Measurements from ENCODE around the gene CCR3. TPM values are rescaled to one million over a fixed set of nuclear protein-coding genes. Genes with fewer than 3 reads are reported as not detected.

Gene CCR3
- total RNA-seq, 1 experiment from 2014 or later: not detected

DNA sequence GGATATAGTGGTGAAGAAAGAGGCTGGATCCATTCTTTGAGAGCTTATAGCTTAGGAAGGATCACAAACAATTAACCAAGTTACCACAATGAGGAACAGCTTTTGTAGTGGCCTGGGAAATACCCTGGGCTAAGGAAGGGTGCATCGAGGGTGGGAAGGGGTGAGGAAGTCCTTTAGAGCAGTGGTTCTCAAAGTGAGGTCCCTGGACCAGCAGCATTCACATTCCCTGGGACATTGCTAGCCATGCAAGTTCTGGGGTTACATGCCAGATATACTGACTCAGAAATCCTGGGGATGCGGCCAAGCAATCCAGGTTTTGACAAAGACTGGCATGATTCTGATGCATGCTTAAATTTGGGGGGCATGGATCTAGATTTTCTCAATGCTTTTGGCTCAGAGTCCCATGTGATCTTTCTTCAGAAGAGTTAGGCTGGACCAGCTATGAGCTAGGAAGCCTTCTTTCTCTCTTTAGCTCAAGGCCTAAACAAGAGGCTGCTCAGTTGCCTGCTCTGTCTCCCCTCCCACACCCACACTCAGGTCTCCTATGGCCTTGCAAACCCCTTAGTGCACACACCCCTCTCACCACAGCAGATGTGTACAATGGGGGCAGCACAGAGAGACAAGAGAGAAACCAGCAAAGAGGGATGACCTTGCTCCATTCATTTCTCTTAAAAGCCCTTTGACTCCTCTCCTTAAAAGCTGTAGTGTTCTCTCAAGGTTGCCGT is 32.4 kb upstream of the CCR3 start:
- no peak overlapping the region for H3K4me3 ChIP-seq
- no peaks in the 10 kb centered on the region for H3K27me3 ChIP-seq
- H3K36me3 ChIP-seq: no peaks in the 10 kb centered on the region
- no peak for DNase-seq
- no peaks in the 10 kb centered on the region for H3K4me1 ChIP-seq
- H3K27ac ChIP-seq: no peak overlapping the region
- H3K9me3 ChIP-seq (replicated peaks): no peaks in the 10 kb centered on the region

GRCh38 chr3:46212101-46212500 is 30.2 kb upstream of the CCR3 start:
- Histone ChIP-seq H3K4me1 (no peaks in the 10 kb centered on the region), H3K4me3 (no peak overlapping the region), H3K9me3 (replicated peaks) (no peaks in the 10 kb centered on the region), H3K27me3 (no peaks in the 10 kb centered on the region), H3K36me3 (no peaks in the 10 kb centered on the region), H3K27ac (no peak overlapping the region)
- DNase-seq: no peak

- Histone ChIP-seq H3K36me3 (no peaks in the 10 kb centered on the region), H3K27me3 (no peaks in the 10 kb centered on the region), H3K4me3 (no peak overlapping the region), H3K27ac (no peak overlapping the region), H3K9me3 (replicated peaks) (no peaks in the 10 kb centered on the region), H3K4me1 (no peaks in the 10 kb centered on the region)
- DNase-seq: no peak
Measured at GRCh38 chr3:46213201-46213600, 29.1 kb upstream of the CCR3 start.

GRCh38 chr3:46214751-46215352 is 27.4 kb upstream of the CCR3 start:
- no peaks in the 10 kb centered on the region for H3K36me3 ChIP-seq
- H3K4me1 ChIP-seq: no peaks in the 10 kb centered on the region
- no peak for DNase-seq

GRCh38 chr3:46215810-46216414 is 26.3 kb upstream of the CCR3 start:
- no peaks in the 10 kb centered on the region for H3K4me1 ChIP-seq
- no peak overlapping the region for H3K4me3 ChIP-seq
- no peaks in the 10 kb centered on the region for H3K27me3 ChIP-seq
- no peak overlapping the region for H3K27ac ChIP-seq
- H3K36me3 ChIP-seq: no peaks in the 10 kb centered on the region
- DNase-seq: no peak
- H3K9me3 ChIP-seq (replicated peaks): no peaks in the 10 kb centered on the region

More at GRCh38 chr3:46214751-46215352, 27.4 kb upstream of the CCR3 start:
- Histone ChIP-seq H3K4me3 (no peak overlapping the region), H3K27me3 (no peaks in the 10 kb centered on the region), H3K27ac (no peak overlapping the region), H3K9me3 (replicated peaks) (no peaks in the 10 kb centered on the region)

GRCh38 chr3:46218196-46218709 is 24.0 kb upstream of the CCR3 start:
- Histone ChIP-seq H3K4me1 (no peaks in the 10 kb centered on the region), H3K36me3 (no peaks in the 10 kb centered on the region), H3K27ac (no peak overlapping the region), H3K9me3 (replicated peaks) (no peaks in the 10 kb centered on the region), H3K4me3 (no peak overlapping the region), H3K27me3 (no peaks in the 10 kb centered on the region)
- DNase-seq: no peak

- H3K27me3 ChIP-seq: no peaks in the 10 kb centered on the region
- DNase-seq: no peak
Measured at GRCh38 chr3:46221391-46221790, 20.9 kb upstream of the CCR3 start.

DNA sequence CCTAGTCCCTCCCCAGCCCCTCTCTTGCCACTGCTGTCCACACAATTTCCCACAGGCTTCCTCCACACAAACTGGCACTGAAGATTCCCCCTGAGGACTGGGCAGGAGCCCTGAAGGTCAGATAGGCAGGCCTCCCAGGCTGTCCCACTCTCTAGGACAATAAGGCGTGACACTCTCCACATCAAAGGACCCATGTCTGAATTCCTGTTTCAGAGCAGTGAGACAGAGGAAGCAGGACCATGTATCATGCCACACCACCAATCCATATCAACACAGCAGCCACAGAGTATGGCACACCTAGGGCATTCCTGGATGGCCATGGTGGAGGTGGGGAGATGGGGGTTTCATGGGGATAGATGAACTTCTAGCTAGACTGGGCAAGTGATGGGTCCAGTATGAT is 20.3 kb upstream of the CCR3 start:
- Histone ChIP-seq H3K27ac (no peak overlapping the region), H3K27me3 (no peaks in the 10 kb centered on the region), H3K4me3 (no peak overlapping the region), H3K4me1 (no peaks in the 10 kb centered on the region), H3K36me3 (no peaks in the 10 kb centered on the region), H3K9me3 (replicated peaks) (no peaks in the 10 kb centered on the region)
- no peak for DNase-seq

More at GRCh38 chr3:46221391-46221790, 20.9 kb upstream of the CCR3 start:
- Histone ChIP-seq H3K36me3 (no peaks in the 10 kb centered on the region), H3K9me3 (replicated peaks) (no peaks in the 10 kb centered on the region), H3K27ac (no peak overlapping the region), H3K4me3 (no peak overlapping the region), H3K4me1 (no peaks in the 10 kb centered on the region)

- no peak for DNase-seq
- Histone ChIP-seq H3K27me3 (no peaks in the 10 kb centered on the region), H3K4me3 (no peak overlapping the region), H3K27ac (no peak overlapping the region), H3K9me3 (replicated peaks) (no peaks in the 10 kb centered on the region), H3K36me3 (no peaks in the 10 kb centered on the region), H3K4me1 (no peaks in the 10 kb centered on the region)
Measured at GRCh38 chr3:46222435-46223161, 19.7 kb upstream of the CCR3 start.

- DNase-seq: no peak
- H3K9me3 ChIP-seq (replicated peaks): no peaks in the 10 kb centered on the region
- no peaks in the 10 kb centered on the region for H3K4me1 ChIP-seq
Measured at GRCh38 chr3:46228260-46229242, 13.7 kb upstream of the CCR3 start.

DNA sequence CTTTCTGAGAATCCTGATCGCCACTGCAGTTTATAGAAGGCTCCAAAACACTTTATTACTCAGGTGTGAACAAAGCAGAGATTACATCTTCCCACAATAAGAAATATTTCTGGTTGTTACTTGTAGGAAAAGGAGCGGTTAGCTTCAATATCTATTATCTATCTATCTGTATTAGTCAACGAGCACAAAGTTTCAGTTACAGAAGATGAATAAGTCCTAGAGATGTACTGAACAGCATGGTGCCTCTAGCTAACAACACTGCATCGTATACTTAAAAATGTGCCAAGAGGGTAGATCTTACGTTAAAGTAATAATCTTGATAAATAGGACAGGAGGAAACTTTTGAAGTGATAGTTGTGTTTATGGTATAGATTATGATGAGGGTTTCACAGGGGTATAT is 10.9 kb upstream of the CCR3 start:
- Histone ChIP-seq H3K4me1 (no peaks in the 10 kb centered on the region), H3K9me3 (replicated peaks) (no peaks in the 10 kb centered on the region), H3K27ac (no peak overlapping the region), H3K36me3 (no peaks in the 10 kb centered on the region), H3K27me3 (no peaks in the 10 kb centered on the region), H3K4me3 (no peak overlapping the region)
- no peak for DNase-seq

More at GRCh38 chr3:46228260-46229242, 13.7 kb upstream of the CCR3 start:
- Histone ChIP-seq H3K27ac (no peak overlapping the region), H3K4me3 (no peak overlapping the region), H3K27me3 (no peaks in the 10 kb centered on the region), H3K36me3 (no peaks in the 10 kb centered on the region)

GRCh38 chr3:46233194-46233593 is 9.1 kb upstream of the CCR3 start:
- peaks cover 4% of the 10 kb centered on the region; the same call in 1 of the 2 replicates for H3K27me3 ChIP-seq
- DNase-seq: no peak
- H3K27ac ChIP-seq: no peak overlapping the region
- no peaks in the 10 kb centered on the region; the same call in 1 of the 2 replicates for H3K9me3 ChIP-seq (replicated peaks)
- H3K4me1 ChIP-seq: no peaks in the 10 kb centered on the region
- no peaks in the 10 kb centered on the region for H3K36me3 ChIP-seq
- H3K4me3 ChIP-seq: no peak overlapping the region

GRCh38 chr3:46235425-46235824 is 6.8 kb upstream of the CCR3 start:
- H3K36me3 ChIP-seq: no peaks in the 10 kb centered on the region
- H3K27me3 ChIP-seq: peaks cover 4% of the 10 kb centered on the region; the same call in 1 of the 2 replicates
- H3K4me1 ChIP-seq: no peaks in the 10 kb centered on the region
- H3K27ac ChIP-seq: no peak overlapping the region
- no peak overlapping the region for H3K4me3 ChIP-seq
- H3K9me3 ChIP-seq (replicated peaks): no peaks in the 10 kb centered on the region; the same call in 1 of the 2 replicates
- no peak for DNase-seq
